ENCODE data around the gene DYSF. TPM values are rescaled to one million over a fixed set of nuclear protein-coding genes. Genes with fewer than 3 reads are reported as not detected.

DYSF gene
- polyA plus RNA-seq (2012; ENCODE audit: insufficient read length, low read depth), result 0.83 TPM

DNA sequence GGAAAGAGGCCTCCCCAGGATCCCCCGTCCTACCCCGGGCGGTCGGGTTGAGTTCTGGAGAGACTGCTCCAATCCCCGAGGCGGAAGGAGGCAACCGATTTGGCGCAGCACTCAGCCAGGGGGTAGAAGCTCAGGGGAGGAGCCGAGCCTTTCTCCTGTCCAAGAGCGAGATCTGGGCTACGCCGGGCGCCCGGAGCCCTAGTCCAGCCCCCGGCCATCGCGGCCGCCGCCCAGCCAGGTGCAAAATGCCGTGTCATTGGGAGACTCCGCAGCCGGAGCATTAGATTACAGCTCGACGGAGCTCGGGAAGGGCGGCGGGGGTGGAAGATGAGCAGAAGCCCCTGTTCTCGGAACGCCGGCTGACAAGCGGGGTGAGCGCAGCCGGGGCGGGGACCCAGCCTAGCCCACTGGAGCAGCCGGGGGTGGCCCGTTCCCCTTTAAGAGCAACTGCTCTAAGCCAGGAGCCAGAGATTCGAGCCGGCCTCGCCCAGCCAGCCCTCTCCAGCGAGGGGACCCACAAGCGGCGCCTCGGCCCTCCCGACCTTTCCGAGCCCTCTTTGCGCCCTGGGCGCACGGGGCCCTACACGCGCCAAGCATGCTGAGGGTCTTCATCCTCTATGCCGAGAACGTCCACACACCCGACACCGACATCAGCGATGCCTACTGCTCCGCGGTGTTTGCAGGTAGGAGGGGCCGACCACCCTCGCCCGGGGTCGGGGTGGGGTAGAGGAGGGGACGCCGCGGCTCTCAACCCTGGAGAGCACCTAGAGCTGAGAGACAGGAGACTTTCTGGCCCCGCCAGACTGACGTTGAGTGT lies at the start of gene DYSF:
TSS of gene DYSF (plus strand) at position 158 of the 817 bp plus-strand sequence.
- TF ChIP-seq TAF1 (IDR thresholded peaks at IDR 0.05; ENCODE audit: borderline replicate concordance, insufficient read depth, low read length), result no peak
- TF ChIP-seq, protein P1, sequence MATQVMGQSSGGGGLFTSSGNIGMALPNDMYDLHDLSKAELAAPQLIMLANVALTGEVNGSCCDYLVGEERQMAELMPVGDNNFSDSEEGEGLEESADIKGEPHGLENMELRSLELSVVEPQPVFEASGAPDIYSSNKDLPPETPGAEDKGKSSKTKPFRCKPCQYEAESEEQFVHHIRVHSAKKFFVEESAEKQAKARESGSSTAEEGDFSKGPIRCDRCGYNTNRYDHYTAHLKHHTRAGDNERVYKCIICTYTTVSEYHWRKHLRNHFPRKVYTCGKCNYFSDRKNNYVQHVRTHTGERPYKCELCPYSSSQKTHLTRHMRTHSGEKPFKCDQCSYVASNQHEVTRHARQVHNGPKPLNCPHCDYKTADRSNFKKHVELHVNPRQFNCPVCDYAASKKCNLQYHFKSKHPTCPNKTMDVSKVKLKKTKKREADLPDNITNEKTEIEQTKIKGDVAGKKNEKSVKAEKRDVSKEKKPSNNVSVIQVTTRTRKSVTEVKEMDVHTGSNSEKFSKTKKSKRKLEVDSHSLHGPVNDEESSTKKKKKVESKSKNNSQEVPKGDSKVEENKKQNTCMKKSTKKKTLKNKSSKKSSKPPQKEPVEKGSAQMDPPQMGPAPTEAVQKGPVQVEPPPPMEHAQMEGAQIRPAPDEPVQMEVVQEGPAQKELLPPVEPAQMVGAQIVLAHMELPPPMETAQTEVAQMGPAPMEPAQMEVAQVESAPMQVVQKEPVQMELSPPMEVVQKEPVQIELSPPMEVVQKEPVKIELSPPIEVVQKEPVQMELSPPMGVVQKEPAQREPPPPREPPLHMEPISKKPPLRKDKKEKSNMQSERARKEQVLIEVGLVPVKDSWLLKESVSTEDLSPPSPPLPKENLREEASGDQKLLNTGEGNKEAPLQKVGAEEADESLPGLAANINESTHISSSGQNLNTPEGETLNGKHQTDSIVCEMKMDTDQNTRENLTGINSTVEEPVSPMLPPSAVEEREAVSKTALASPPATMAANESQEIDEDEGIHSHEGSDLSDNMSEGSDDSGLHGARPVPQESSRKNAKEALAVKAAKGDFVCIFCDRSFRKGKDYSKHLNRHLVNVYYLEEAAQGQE (IDR thresholded peaks at IDR 0.05; ENCODE audit: insufficient read depth in 1 of 2, low read depth in 2 of 2, low read length in 2 of 2), result no peak
- TF ChIP-seq POLR2AphosphoS5 (IDR thresholded peaks at IDR 0.05; ENCODE audit: low read depth, low read length), result no peak
- TF ChIP-seq SIN3A (IDR thresholded peaks at IDR 0.05; ENCODE audit: borderline replicate concordance, insufficient read depth, low read length), result no peak
- TF ChIP-seq FOXP2 (optimal IDR thresholded peaks at IDR 0.05; ENCODE audit: borderline replicate concordance, extremely low read depth, extremely low read length, insufficient read depth), result no peak

DNA sequence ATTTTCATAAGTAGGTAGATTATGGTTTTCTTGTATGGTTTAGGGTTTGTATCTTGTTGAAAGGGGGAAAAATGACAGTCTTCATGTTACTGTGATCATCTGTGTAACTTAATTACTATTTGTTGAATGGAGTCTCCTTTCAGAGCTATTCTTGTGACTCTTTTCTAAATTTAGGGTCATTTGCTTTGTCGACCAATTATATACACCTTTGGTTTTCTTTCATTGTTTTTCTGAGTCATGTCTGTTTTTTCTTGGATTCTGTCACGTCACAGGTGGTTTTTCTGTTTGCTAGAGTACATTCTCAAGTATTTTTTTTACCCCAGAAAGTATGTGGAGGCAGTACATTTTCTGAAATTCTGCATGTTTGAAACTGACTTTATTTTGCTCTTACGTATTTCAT lies 43.8 kb upstream of the DYSF start:
- no peak for TF ChIP-seq FOXP2 (optimal IDR thresholded peaks at IDR 0.05; ENCODE audit: borderline replicate concordance, extremely low read depth, extremely low read length, insufficient read depth)
- TF ChIP-seq SIN3A (IDR thresholded peaks at IDR 0.05; ENCODE audit: borderline replicate concordance, insufficient read depth, low read length), result no peak
- TF ChIP-seq, protein P1 (IDR thresholded peaks at IDR 0.05; ENCODE audit: insufficient read depth in 1 of 2, low read depth in 2 of 2, low read length in 2 of 2), result no peak
- TF ChIP-seq POLR2AphosphoS5 (IDR thresholded peaks at IDR 0.05; ENCODE audit: low read depth, low read length), result no peak
- no peak for TF ChIP-seq TAF1 (IDR thresholded peaks at IDR 0.05; ENCODE audit: borderline replicate concordance, insufficient read depth, low read length)

DNA sequence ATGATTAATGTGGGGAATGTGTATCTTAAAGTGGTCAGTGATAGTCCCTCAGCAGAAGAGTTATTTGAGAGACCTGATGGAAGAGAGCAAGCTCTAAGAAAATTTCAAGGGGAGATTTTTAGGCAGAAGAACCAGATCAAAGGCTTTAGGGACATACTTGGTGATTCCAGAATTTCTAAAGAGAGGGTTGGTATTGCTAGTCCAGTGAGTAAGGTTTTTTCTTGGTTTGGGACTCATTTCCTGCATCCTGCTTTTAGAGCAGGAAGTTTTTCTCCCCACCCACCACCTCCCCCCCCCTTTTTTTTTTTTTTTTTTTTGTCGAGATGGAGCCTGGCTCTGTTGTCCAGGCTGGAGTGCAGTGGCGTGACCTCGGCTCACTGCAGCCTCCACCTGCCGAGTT lies 42.7 kb upstream of the DYSF start:
- TF ChIP-seq FOXP2 (optimal IDR thresholded peaks at IDR 0.05; ENCODE audit: borderline replicate concordance, extremely low read depth, extremely low read length, insufficient read depth) (no peak), POLR2AphosphoS5 (IDR thresholded peaks at IDR 0.05; ENCODE audit: low read depth, low read length) (no peak), TAF1 (IDR thresholded peaks at IDR 0.05; ENCODE audit: borderline replicate concordance, insufficient read depth, low read length) (no peak), SIN3A (IDR thresholded peaks at IDR 0.05; ENCODE audit: borderline replicate concordance, insufficient read depth, low read length) (no peak)
- TF ChIP-seq, protein P1 (IDR thresholded peaks at IDR 0.05; ENCODE audit: insufficient read depth in 1 of 2, low read depth in 2 of 2, low read length in 2 of 2), result no peak

DNA sequence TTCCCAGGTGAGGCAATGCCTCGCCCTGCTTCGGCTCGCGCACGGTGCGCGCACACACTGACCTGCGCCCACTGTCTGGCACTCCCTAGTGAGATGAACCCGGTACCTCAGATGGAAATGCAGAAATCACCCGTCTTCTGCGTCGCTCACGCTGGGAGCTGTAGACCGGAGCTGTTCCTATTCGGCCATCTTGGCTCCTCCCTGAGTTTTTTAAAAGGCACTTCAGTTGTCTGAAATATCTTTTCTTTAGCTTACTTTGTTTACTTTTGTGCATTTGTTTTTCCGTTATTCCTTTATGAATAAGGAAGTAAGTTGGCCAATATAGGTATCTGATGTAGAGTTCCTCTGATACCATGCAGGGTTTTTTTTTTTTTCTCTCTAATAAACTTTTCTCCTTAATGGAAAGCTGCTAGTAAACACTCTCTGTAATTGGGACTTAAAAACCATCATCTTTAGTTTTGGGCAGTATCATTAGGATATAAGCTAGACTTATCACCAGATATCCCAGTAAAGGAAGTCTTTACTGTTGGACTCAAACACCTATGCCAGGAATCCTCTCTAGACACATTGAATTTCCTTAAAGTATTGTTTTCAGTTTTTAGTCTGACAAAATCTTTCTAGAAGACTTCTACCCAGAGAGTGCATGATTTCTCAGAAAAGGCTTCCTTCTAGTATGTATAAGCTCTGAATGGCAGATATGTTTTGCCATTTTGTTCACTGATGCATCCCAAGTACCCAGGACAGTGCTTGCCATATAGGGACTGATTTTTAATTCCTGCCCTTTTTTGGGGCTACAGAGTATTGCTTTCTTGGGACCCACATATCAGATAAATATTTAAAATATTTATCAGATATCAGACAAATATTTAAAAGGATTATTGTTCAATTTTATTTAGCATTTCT lies 35.8 kb upstream of the DYSF start:
- TF ChIP-seq POLR2AphosphoS5 (IDR thresholded peaks at IDR 0.05; ENCODE audit: low read depth, low read length) (no peak), SIN3A (IDR thresholded peaks at IDR 0.05; ENCODE audit: borderline replicate concordance, insufficient read depth, low read length) (no peak), FOXP2 (optimal IDR thresholded peaks at IDR 0.05; ENCODE audit: borderline replicate concordance, extremely low read depth, extremely low read length, insufficient read depth) (no peak), TAF1 (IDR thresholded peaks at IDR 0.05; ENCODE audit: borderline replicate concordance, insufficient read depth, low read length) (no peak)
- TF ChIP-seq, protein P1 (IDR thresholded peaks at IDR 0.05; ENCODE audit: insufficient read depth in 1 of 2, low read depth in 2 of 2, low read length in 2 of 2), result no peak

Measured in PFSK-1 (cell line).